Measurements from ENCODE around the gene ZNF316. TPM values are rescaled to one million over a fixed set of nuclear protein-coding genes. Genes with fewer than 3 reads are reported as not detected.

Gene ZNF316
- total and polyA plus RNA-seq, 12 donors, result 7.6 to 20.8 (median 14.0) TPM

- intact Hi-C loops (cut with DNase I), result no loop called here
- Histone ChIP-seq H3K4me1 (peaks cover 0 to 12% (median 0%) of the 10 kb centered on the region in 9 donors), H3K4me3 (no peak overlapping the region), H3K27me3 (no peaks in the 10 kb centered on the region), H3K9me3 (no peaks in the 10 kb centered on the region), H3K36me3 (peaks cover 0 to 100% (median 13%) of the 10 kb centered on the region in 9 donors), H3K27ac (no peak overlapping the region)
- DNase-seq (no peak), ATAC-seq (no peak)
- WGBS, 2 donors, result 93 to 97% methylated on average over 10 of the region's 10 CpGs
- no peak for TF ChIP-seq CTCF (IDR thresholded peaks at IDR 0.05)
Observed at GRCh38 chr7:6644728-6645127, 7.6 kb downstream of the ZNF316 start.

- H3K9me3 ChIP-seq, result peaks cover 0 to 7% (median 0%) of the 10 kb centered on the region in 11 donors
- DNase-seq (no peak), ATAC-seq (no peak)
- no peaks in the 10 kb centered on the region for H3K27me3 ChIP-seq
- WGBS, 2 donors, result 80 to 81% methylated on average over 8 of the region's 8 CpGs
- intact Hi-C loops (cut with DNase I), result no loop called here
- H3K36me3 ChIP-seq, result peaks cover 0 to 100% (median 13%) of the 10 kb centered on the region in 9 donors
- no peak overlapping the region for H3K4me3 ChIP-seq
- TF ChIP-seq CTCF (IDR thresholded peaks at IDR 0.05), result no peak
- peaks cover 0 to 4% (median 0%) of the 10 kb centered on the region in 9 donors for H3K4me1 ChIP-seq
- H3K27ac ChIP-seq, result no peak overlapping the region
Observed at GRCh38 chr7:6646465-6646864, 9.3 kb downstream of the ZNF316 start.

GRCh38 chr7:6647080-6647479, 10.0 kb downstream of the ZNF316 start:
- DNase-seq (no peak), ATAC-seq (peak in 5 of 8 donors; percentile 12 to 68 (median 36))
- TF ChIP-seq CTCF (IDR thresholded peaks at IDR 0.05), result no peak
- Histone ChIP-seq H3K36me3 (peaks cover 2 to 100% (median 18%) of the 10 kb centered on the region in 9 donors), H3K4me1 (peaks cover 0 to 4% (median 0%) of the 10 kb centered on the region in 9 donors), H3K9me3 (peaks cover 0 to 13% (median 0%) of the 10 kb centered on the region in 11 donors), H3K27me3 (no peaks in the 10 kb centered on the region), H3K4me3 (no peak overlapping the region), H3K27ac (no peak overlapping the region)
- WGBS, 2 donors, result 82 to 83% methylated on average over 8 of the region's 8 CpGs
- intact Hi-C loops (cut with DNase I), result no loop called here

- Histone ChIP-seq H3K27me3 (no peaks in the 10 kb centered on the region), H3K4me1 (peaks cover 0 to 4% (median 0%) of the 10 kb centered on the region in 9 donors), H3K4me3 (no peak overlapping the region), H3K9me3 (peaks cover 0 to 18% (median 0%) of the 10 kb centered on the region in 11 donors), H3K27ac (no peak overlapping the region), H3K36me3 (peaks cover 4 to 100% (median 23%) of the 10 kb centered on the region in 9 donors)
- no peak for TF ChIP-seq CTCF (IDR thresholded peaks at IDR 0.05)
- 91 to 93% methylated on average over 14 of the region's 14 CpGs for WGBS, 2 donors
- intact Hi-C loops (cut with DNase I), result no loop called here
- no peak for DNase-seq
- peak in 2 of 8 donors; percentile 4 to 5 for ATAC-seq
Observed at GRCh38 chr7:6647541-6647940, 10.4 kb downstream of the ZNF316 start.
